Measurements from ENCODE around the gene POLG2. TPM values are rescaled to one million over a fixed set of nuclear protein-coding genes. Genes with fewer than 3 reads are reported as not detected.
A peak's percentile ranks its signal among the peaks of the same experiment; 100 is the strongest.

POLG2 gene
- total RNA-seq, 1 experiment from 2014 or later, result 20.3 TPM

DNA sequence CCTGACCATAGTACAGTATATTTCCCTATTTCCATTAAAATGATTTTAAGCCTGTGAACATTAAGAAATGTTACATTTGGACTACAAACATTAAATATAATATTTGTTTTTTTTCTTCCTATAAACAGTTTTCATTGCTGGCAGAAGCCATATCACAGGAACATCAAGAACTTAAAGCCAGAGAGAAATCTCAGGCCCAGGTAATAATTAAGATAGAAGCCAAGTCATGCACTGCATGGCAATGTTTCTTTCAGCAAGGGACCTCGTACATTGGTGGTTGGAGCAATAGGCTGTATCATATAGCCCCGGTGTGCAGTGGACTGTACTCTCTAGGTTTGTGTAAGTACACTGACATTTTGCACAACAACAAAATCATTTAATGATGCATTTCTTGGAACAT is 40.1 kb upstream of the POLG2 start:
- no peak overlapping the region for H3K27ac ChIP-seq (ENCODE audit: low read length)
- no peaks in the 10 kb centered on the region for H3K27me3 ChIP-seq (ENCODE audit: low read length)
- no peaks in the 10 kb centered on the region for H3K79me2 ChIP-seq (ENCODE audit: low read length)
- CTCF ChIA-PET, result no interaction called here
- H4K20me1 ChIP-seq (ENCODE audit: low read length), result no peaks in the 10 kb centered on the region
- no peak overlapping the region for H2AFZ ChIP-seq (ENCODE audit: low read length)
- POLR2A ChIA-PET (ENCODE audit: unreplicated experiment), result no interaction called here
- no peaks in the 10 kb centered on the region for H3K9me2 ChIP-seq (replicated peaks; ENCODE audit: low read length)
- ATAC-seq (no peak), DNase-seq (no peak)
- H3K4me3 ChIP-seq (ENCODE audit: low read length), result no peak overlapping the region
- intact Hi-C loops (cut with micrococcal nuclease), result no loop called here
- no peaks in the 10 kb centered on the region for H3K9me3 ChIP-seq (ENCODE audit: low read length)
- H3K4me2 ChIP-seq (ENCODE audit: low read length), result no peak overlapping the region
- peaks cover 8% of the 10 kb centered on the region for H3F3A ChIP-seq (ENCODE audit: low read length, unreplicated experiment)
- peaks cover 70% of the 10 kb centered on the region for H3K36me3 ChIP-seq (ENCODE audit: low read depth, low read length)
- H3K9ac ChIP-seq (ENCODE audit: low read length), result no peak overlapping the region
- no peak for TF ChIP-seq EZH2 (IDR thresholded peaks at IDR 0.05; ENCODE audit: low read length, unreplicated experiment)
- no peak for TF ChIP-seq CTCF (conservative IDR thresholded peaks at IDR 0.05; ENCODE audit: low read depth, low read length)
- TF ChIP-seq EZH2phosphoT487 (IDR thresholded peaks at IDR 0.05; ENCODE audit: borderline replicate concordance, low read length), result no peak
- peaks cover 16% of the 10 kb centered on the region for H3K4me1 ChIP-seq (ENCODE audit: insufficient read depth, low read length)
- TSS peak; percentile 2 for BruUV-seq (replicated peaks)

GRCh38 chr17:64535357-64535756 is 38.5 kb upstream of the POLG2 start:
- no peak for ATAC-seq

More at GRCh38 chr17:64535357-64535756, 38.5 kb upstream of the POLG2 start:
- no peaks in the 10 kb centered on the region for H3K9me3 ChIP-seq (ENCODE audit: low read length)
- H3K27ac ChIP-seq (ENCODE audit: low read length), result no peak overlapping the region
- no peaks in the 10 kb centered on the region for H3K79me2 ChIP-seq (ENCODE audit: low read length)
- H3K9me2 ChIP-seq (replicated peaks; ENCODE audit: low read length), result no peaks in the 10 kb centered on the region
- ChIA-PET POLR2A (ENCODE audit: unreplicated experiment) (no interaction called here), CTCF (no interaction called here)
- H3K4me1 ChIP-seq (ENCODE audit: insufficient read depth, low read length), result peaks cover 9% of the 10 kb centered on the region
- H3K4me3 ChIP-seq (ENCODE audit: low read length), result no peak overlapping the region
- H4K20me1 ChIP-seq (ENCODE audit: low read length), result no peaks in the 10 kb centered on the region
- intact Hi-C loops (cut with micrococcal nuclease), result no loop called here
- H3K27me3 ChIP-seq (ENCODE audit: low read length), result no peaks in the 10 kb centered on the region
- peaks cover 83% of the 10 kb centered on the region for H3K36me3 ChIP-seq (ENCODE audit: low read depth, low read length)
- TF ChIP-seq CTCF (conservative IDR thresholded peaks at IDR 0.05; ENCODE audit: low read depth, low read length), result no peak
- TF ChIP-seq EZH2phosphoT487 (IDR thresholded peaks at IDR 0.05; ENCODE audit: borderline replicate concordance, low read length), result no peak
- TF ChIP-seq EZH2 (IDR thresholded peaks at IDR 0.05; ENCODE audit: low read length, unreplicated experiment), result no peak
- no peak overlapping the region for H3K9ac ChIP-seq (ENCODE audit: low read length)
- no peak for DNase-seq
- no peak overlapping the region for H3K4me2 ChIP-seq (ENCODE audit: low read length)
- BruUV-seq (replicated peaks), result no TSS peak
- H3F3A ChIP-seq (ENCODE audit: low read length, unreplicated experiment), result peaks cover 20% of the 10 kb centered on the region
- H2AFZ ChIP-seq (ENCODE audit: low read length), result no peak overlapping the region
